Measurements from ENCODE around the gene MTTP.

DNA sequence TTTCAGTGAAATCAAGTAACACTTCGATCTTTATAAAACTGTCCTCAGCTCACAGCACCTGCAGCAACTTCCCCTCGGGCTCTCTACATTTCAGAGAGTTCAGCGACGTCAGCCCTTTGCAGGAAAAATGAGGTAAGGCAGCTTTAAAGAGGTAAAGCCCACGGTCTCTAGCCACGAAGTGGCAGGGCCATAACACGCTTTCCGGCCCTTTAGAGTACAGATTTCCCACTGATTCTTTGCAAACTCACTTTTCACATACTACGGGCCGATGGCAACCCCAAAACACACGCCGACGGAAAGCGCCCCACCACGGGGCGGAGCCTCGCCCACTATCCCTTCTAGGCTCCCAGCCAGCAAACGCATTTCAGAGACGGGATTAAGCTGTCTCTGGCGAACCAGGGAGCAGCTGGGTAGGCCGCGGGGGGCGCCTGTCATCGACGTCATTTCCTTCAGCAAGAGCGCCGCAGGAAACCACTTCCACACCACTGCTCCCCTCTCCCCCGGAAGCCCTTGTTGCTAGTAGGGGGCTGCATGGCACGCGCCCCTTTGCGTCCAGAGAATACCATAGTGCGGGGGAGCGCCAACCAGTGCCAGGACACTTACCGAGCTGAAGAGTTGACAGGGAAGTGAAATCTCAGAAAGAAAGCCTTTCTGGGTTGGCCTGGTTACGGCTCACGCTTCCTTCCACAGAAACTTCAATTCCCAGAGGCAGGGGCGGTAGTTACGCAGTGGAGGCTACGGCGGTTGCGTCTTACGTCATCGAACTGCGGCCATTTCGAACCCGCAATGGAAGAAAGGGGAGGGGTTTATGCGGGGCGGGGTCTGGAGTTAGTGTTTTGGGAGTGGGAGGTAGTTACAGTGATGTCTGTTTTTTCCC, 11.1 kb upstream of the MTTP start, which contains the start of gene TRMT10A:
- peak; percentile 85 for TF ChIP-seq POLR2A (IDR thresholded peaks at IDR 0.05; ENCODE audit: low read length)
- no peak for TF ChIP-seq GATA1 (IDR thresholded peaks at IDR 0.05; ENCODE audit: low read depth, low read length)

All from erythroblast (primary cell).